Measurements from ENCODE around the gene FAM118B. TPM values are rescaled to one million over a fixed set of nuclear protein-coding genes. Genes with fewer than 3 reads are reported as not detected.
"Not testable (repeated sequence)": the region's sequence is repeated elsewhere in the genome, so short reads cannot be mapped to it uniquely, and the experiment has no call there.

Gene FAM118B
- total RNA-seq, 1 donor from 2014 or later, result 20.5 TPM

GRCh38 chr11:126217491-126217890 lies 5.9 kb downstream of the FAM118B start:
- no peak for DNase-seq (ENCODE audit: low read depth in 2 of 2)

GRCh38 chr11:126219547-126219946 lies 8.0 kb downstream of the FAM118B start:
- DNase-seq (ENCODE audit: low read depth in 2 of 2), result no peak

- DNase-seq (ENCODE audit: low read depth in 2 of 2), result no peak
Observed at GRCh38 chr11:126224647-126225294, 13.2 kb downstream of the FAM118B start.

- DNase-seq (ENCODE audit: low read depth in 2 of 2), result no peak
Observed at GRCh38 chr11:126225295-126225665, 13.7 kb downstream of the FAM118B start.

GRCh38 chr11:126226334-126227084 lies 14.9 kb downstream of the FAM118B start:
- no peak for DNase-seq (ENCODE audit: low read depth in 2 of 2)

- DNase-seq (ENCODE audit: low read depth in 2 of 2), result peak in 1 of 2 donors; percentile 46
Observed at GRCh38 chr11:126229858-126230540, 18.4 kb downstream of the FAM118B start.

- DNase-seq (ENCODE audit: low read depth in 2 of 2), result peak in 1 of 2 donors; percentile 87
Observed at GRCh38 chr11:126231725-126232459, 20.3 kb downstream of the FAM118B start.

- peak in 1 of 2 donors; percentile 27 for DNase-seq (ENCODE audit: low read depth in 2 of 2)
Observed at GRCh38 chr11:126232683-126233082, 21.1 kb downstream of the FAM118B start.

GRCh38 chr11:126233391-126233790 lies 21.8 kb downstream of the FAM118B start:
- DNase-seq (ENCODE audit: low read depth in 2 of 2), result peak in 1 of 2 donors; percentile 58

- DNase-seq (ENCODE audit: low read depth in 2 of 2), result peak in 1 of 2 donors; percentile 86
Observed at GRCh38 chr11:126246636-126247035, 35.1 kb downstream of the FAM118B start.

GRCh38 chr11:126253265-126253664 lies 41.7 kb downstream of the FAM118B start:
- DNase-seq (ENCODE audit: low read depth in 2 of 2), result no peak

- DNase-seq (ENCODE audit: low read depth in 2 of 2), result no peak
Observed at GRCh38 chr11:126254819-126255218, 43.2 kb downstream of the FAM118B start.

- not testable (repeated sequence) for DNase-seq (ENCODE audit: low read depth in 2 of 2)
Observed at GRCh38 chr11:126255507-126255906, 43.9 kb downstream of the FAM118B start.

- DNase-seq (ENCODE audit: low read depth in 2 of 2), result no peak
Observed at GRCh38 chr11:126256216-126256615, 44.6 kb downstream of the FAM118B start.

- no peak for DNase-seq (ENCODE audit: low read depth in 2 of 2)
Observed at GRCh38 chr11:126257144-126257543, 45.6 kb downstream of the FAM118B start.

GRCh38 chr11:126257764-126258163 lies 46.2 kb downstream of the FAM118B start:
- DNase-seq (ENCODE audit: low read depth in 2 of 2), result peak in 1 of 2 donors; percentile 18

GRCh38 chr11:126262216-126262615 lies 50.6 kb downstream of the FAM118B start:
- DNase-seq (ENCODE audit: low read depth in 2 of 2), result no peak

GRCh38 chr11:126263489-126263888 lies 51.9 kb downstream of the FAM118B start:
- no peak for DNase-seq (ENCODE audit: low read depth in 2 of 2)

GRCh38 chr11:126265811-126266210 lies 54.2 kb downstream of the FAM118B start:
- DNase-seq (ENCODE audit: low read depth in 2 of 2), result peak in 1 of 2 donors; percentile 46

GRCh38 chr11:126267650-126268049 lies 56.1 kb downstream of the FAM118B start:
- DNase-seq (ENCODE audit: low read depth in 2 of 2), result no peak

- DNase-seq (ENCODE audit: low read depth in 2 of 2), result no peak
Observed at GRCh38 chr11:126268361-126268707, 56.8 kb downstream of the FAM118B start.
